Liver (tissue), 9 donors: ENCODE measurements around the gene FAM241A. TPM values are rescaled to one million over a fixed set of nuclear protein-coding genes. Genes with fewer than 3 reads are reported as not detected.
A peak's percentile ranks its signal among the peaks of the same experiment; 100 is the strongest.

ENCODE experiments used
- DNase-seq: peaks from one replicate; pipeline ENCODE4 v3.0.0-alpha.2; 2017; ENCODE audit warnings: low spot score
- H3K27ac ChIP-seq, 2 donors: one replicate each; pipeline ENCODE4 v1.7.0; 2013; ENCODE audit warnings: inconsistent platforms in 2 of 2, low read length in 2 of 2, control low read depth in 1 of 2, low read depth in 1 of 2, mild to moderate bottlenecking in 1 of 2
- H3K27me3 ChIP-seq, 4 donors: one replicate each; pipeline versions ENCODE4 v1.6.1 to v1.7.0; 2013; ENCODE audit warnings: low read length in 3 of 4, inconsistent platforms in 1 of 4, mild to moderate bottlenecking in 1 of 4, moderate library complexity in 1 of 4; ENCODE audit not compliant: control insufficient read depth in 4 of 4, insufficient read depth in 4 of 4
- H3K36me3 ChIP-seq, 4 donors: one replicate each; pipeline versions ENCODE4 v1.6.1 to v1.7.0; 2013; ENCODE audit warnings: low read length in 3 of 4, mild to moderate bottlenecking in 3 of 4, low read depth in 1 of 4, moderate library complexity in 1 of 4; ENCODE audit not compliant: control insufficient read depth in 4 of 4, insufficient read depth in 3 of 4
- H3K4me1 ChIP-seq, 4 donors: one replicate each; pipeline versions ENCODE4 v1.6.1 to v1.7.0; 2013; ENCODE audit warnings: low read length in 3 of 4, mild to moderate bottlenecking in 3 of 4, moderate library complexity in 1 of 4; ENCODE audit not compliant: control insufficient read depth in 4 of 4, insufficient read depth in 4 of 4
- H3K4me3 ChIP-seq, 3 donors: one replicate each; pipeline versions ENCODE4 v1.6.1 to v1.7.0; 2013; ENCODE audit warnings: low read length in 3 of 3, control low read depth in 1 of 3, low read depth in 1 of 3, mild to moderate bottlenecking in 1 of 3
- H3K9ac ChIP-seq, 2 donors: one replicate each; pipeline ENCODE4 v1.7.0; 2013; ENCODE audit warnings: low read length in 2 of 2, mild to moderate bottlenecking in 2 of 2, moderate library complexity in 2 of 2, control low read depth in 1 of 2, low read depth in 1 of 2
- H3K9me3 ChIP-seq, 4 donors: one replicate each; pipeline versions ENCODE4 v1.6.1 to v1.7.0; 2013; ENCODE audit warnings: low read length in 3 of 4; ENCODE audit not compliant: control insufficient read depth in 4 of 4
- EGR1 ChIP-seq, 2 donors: IDR thresholded peaks; 2 replicates each; pipeline ENCODE4 v1.6.1; 2016 to 2018; ENCODE audit warnings: antibody characterized with exemption in 2 of 2, low read depth in 2 of 2
- FOXA1 ChIP-seq: IDR thresholded peaks from 2 replicates; pipeline ENCODE4 v1.6.1; 2016; ENCODE audit warnings: antibody characterized with exemption
- FOXA2 ChIP-seq: IDR thresholded peaks from 2 replicates; pipeline ENCODE4 v1.6.1; 2016; ENCODE audit warnings: antibody characterized with exemption
- GABPA ChIP-seq, 2 donors: IDR thresholded peaks in 1 of 2; conservative IDR thresholded peaks in 1 of 2; 2 replicates each; pipeline ENCODE4 v1.6.1; 2016; ENCODE audit warnings: antibody characterized with exemption in 2 of 2, mild to moderate bottlenecking in 1 of 2, moderate library complexity in 1 of 2
- HNF4A ChIP-seq, 2 donors: conservative IDR thresholded peaks; 2 replicates each; pipeline ENCODE4 v1.6.1; 2016; ENCODE audit warnings: antibody characterized with exemption in 2 of 2, mild to moderate bottlenecking in 2 of 2
- HNF4G ChIP-seq: IDR thresholded peaks from 2 replicates; pipeline ENCODE4 v1.6.1; 2016; ENCODE audit warnings: antibody characterized with exemption
- JUND ChIP-seq, 2 donors: IDR thresholded peaks; 2 replicates each; pipeline ENCODE4 v1.6.1; 2016; ENCODE audit warnings: antibody characterized with exemption in 2 of 2
- NR2F2 ChIP-seq: IDR thresholded peaks from 2 replicates; pipeline ENCODE4 v1.6.1; 2016; ENCODE audit warnings: antibody characterized with exemption
- RAD21 ChIP-seq, 2 donors: IDR thresholded peaks; 2 replicates each; pipeline ENCODE4 v1.6.1; 2016; ENCODE audit warnings: antibody characterized with exemption in 2 of 2, mild to moderate bottlenecking in 2 of 2
- RXRA ChIP-seq, 2 donors: IDR thresholded peaks; 2 replicates each; pipeline ENCODE4 v1.6.1; 2017 to 2018; ENCODE audit warnings: antibody characterized with exemption in 2 of 2, mild to moderate bottlenecking in 1 of 2
- SP1 ChIP-seq: IDR thresholded peaks from 2 replicates; pipeline ENCODE4 v1.6.1; 2018; ENCODE audit warnings: antibody characterized with exemption, mild to moderate bottlenecking
- TAF1 ChIP-seq: conservative IDR thresholded peaks from 2 replicates; pipeline ENCODE4 v1.6.1; 2016; ENCODE audit warnings: antibody characterized with exemption, mild to moderate bottlenecking
- YY1 ChIP-seq: IDR thresholded peaks from 2 replicates; pipeline ENCODE4 v1.6.1; 2016; ENCODE audit warnings: antibody characterized with exemption, mild to moderate bottlenecking
- WGBS: extraction: QIAGEN DNeasy Blood & Tissue Kit; methylation state at CpG from one replicate; pipeline ENCODE4 v1.1.7; 2013; 5-methylcytosine and 5-hydroxymethylcytosine counted together
- polyA plus RNA-seq, 2 donors: library from polyadenylated mRNA; stranded (reverse) in 1 of 2; unstranded in 1 of 2; fragments of 200-250 nt in 1 of 2; fragments of >200 nt in 1 of 2; fragmentation: Nextera tagmentation in 1 of 2; extraction: Ambion mirVana in 1 of 2; gene quantifications; one replicate each; pipeline versions ENCODE4 v1.2.1 to v1.2.3, GENCODE V29; 2013 to 2015
- total RNA-seq, 2 donors: library from RNA; depleted of rRNA; stranded (reverse); fragments of >200 nt; gene quantifications; one replicate each; pipeline ENCODE4 v1.2.3, GENCODE V29; 2014
- TF ChIP-seq, protein P1 (sequence below): IDR thresholded peaks from 2 replicates; pipeline ENCODE4 v1.6.1; 2016; ENCODE audit warnings: antibody characterized with exemption
- TF ChIP-seq, protein P2 (sequence below): IDR thresholded peaks from 2 replicates; pipeline ENCODE4 v1.6.1; 2016; ENCODE audit warnings: antibody characterized with exemption
- TF ChIP-seq, protein P3 (sequence below): fragments of 150-350 bp; IDR thresholded peaks from 2 replicates; pipeline ENCODE4 v1.5.1; 2017; ENCODE audit warnings: improper control_type of control experiment, low read depth, low read length; ENCODE audit not compliant: missing input control
- TF ChIP-seq, protein P4 (sequence below): IDR thresholded peaks from 2 replicates; pipeline ENCODE4 v1.6.1; 2016; ENCODE audit warnings: antibody characterized with exemption, mild to moderate bottlenecking
- TF ChIP-seq, protein P5 (sequence below): IDR thresholded peaks from 2 replicates; pipeline ENCODE4 v1.6.1; 2016; ENCODE audit warnings: antibody characterized with exemption
- donor health status: healthy.
- donor health status: healthy.
- donor health status: healthy.
- donor health status: healthy.
- donor health status: healthy.

Gene FAM241A
- total and polyA plus RNA-seq, 4 donors: 1.1 to 2.3 (median 1.7) TPM

DNA sequence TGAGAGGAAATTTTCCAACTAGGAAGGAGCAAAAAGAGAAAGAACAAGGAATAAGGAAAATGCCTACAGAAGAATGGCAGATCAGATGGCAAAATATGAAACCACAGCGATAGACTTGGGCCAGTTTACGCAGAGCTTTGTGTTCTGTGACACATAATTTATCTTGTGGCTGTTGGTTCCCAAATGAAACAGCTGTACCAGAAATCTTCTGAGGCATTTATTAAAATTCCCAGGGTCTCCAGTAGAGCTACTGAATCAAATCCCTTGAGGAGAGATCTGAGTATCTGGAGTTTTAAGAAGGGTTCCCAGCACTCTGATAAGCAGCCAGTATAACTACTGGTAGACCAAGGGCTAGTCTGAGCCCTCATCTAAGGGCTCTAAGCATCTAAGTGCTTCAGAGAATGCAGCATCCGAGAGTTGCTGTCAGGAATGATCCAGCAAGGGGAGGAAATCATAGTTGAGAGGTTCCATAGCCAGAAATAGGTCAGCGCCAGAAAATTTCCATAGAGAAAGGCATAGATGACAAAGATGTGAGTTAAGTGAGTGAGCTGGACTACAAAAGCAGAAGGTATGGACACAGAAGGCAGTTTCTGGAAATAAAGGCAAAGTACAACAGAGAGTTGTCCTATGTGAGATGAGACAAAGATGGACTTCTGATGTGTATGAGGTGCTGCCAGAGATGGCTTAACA is 46.3 kb upstream of the FAM241A start:
- WGBS: 87% methylated on average over 4 of the region's 4 CpGs
- H3K4me1 ChIP-seq: peaks cover 0 to 11% (median 3%) of the 10 kb centered on the region in 4 donors
- no peaks in the 10 kb centered on the region for H3K9me3 ChIP-seq

DNA sequence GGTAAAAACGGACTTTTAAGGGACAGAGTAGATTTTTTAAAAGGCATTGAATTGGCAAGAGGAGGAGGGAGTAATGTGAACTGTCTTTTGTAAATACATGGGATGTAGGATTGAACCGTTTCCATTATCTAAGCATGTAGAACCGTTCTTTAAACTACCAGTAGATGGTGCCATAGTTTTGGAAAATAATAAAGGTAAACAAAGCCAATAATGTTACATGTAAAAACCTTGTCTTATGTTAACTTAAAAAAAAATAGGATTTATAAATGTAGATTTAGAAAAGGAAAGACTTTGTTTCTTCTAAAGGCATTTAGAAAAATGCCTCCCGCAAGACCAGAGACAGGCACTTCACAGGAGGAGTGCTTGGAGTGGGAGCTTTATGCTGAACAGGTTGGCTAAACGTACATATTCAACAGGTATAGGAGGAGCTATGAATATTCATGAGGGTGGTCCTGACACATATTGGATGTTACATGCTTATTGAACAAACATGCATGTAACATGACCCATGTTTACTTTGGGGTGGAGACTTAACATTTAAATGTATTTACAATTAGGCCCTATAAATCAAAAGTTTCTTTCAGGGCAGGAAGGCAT is 45.5 kb upstream of the FAM241A start:
- no peak for DNase-seq
- H3K4me1 ChIP-seq: peaks cover 0 to 11% (median 3%) of the 10 kb centered on the region in 4 donors
- no peaks in the 10 kb centered on the region for H3K36me3 ChIP-seq
- H3K27ac ChIP-seq: no peak overlapping the region
- TF ChIP-seq YY1 (no peak), GABPA (IDR thresholded peaks at IDR 0.05 in 1 of 2, conservative IDR thresholded peaks at IDR 0.05 in 1 of 2) (no peak), JUND (IDR thresholded peaks at IDR 0.05) (no peak), TAF1 (no peak), FOXA1 (peak; percentile 62), NR2F2 (no peak), FOXA2 (peak; percentile 81), RXRA (IDR thresholded peaks at IDR 0.05) (no peak), RAD21 (IDR thresholded peaks at IDR 0.05) (peak; percentile 91 to 95), HNF4A (conservative IDR thresholded peaks at IDR 0.05) (no peak), HNF4G (no peak), SP1 (no peak), EGR1 (IDR thresholded peaks at IDR 0.05; ENCODE audit: low read depth in 2 of 2) (no peak)
- TF ChIP-seq, protein P1, sequence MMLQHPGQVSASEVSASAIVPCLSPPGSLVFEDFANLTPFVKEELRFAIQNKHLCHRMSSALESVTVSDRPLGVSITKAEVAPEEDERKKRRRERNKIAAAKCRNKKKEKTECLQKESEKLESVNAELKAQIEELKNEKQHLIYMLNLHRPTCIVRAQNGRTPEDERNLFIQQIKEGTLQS: no peak
- TF ChIP-seq, protein P2, sequence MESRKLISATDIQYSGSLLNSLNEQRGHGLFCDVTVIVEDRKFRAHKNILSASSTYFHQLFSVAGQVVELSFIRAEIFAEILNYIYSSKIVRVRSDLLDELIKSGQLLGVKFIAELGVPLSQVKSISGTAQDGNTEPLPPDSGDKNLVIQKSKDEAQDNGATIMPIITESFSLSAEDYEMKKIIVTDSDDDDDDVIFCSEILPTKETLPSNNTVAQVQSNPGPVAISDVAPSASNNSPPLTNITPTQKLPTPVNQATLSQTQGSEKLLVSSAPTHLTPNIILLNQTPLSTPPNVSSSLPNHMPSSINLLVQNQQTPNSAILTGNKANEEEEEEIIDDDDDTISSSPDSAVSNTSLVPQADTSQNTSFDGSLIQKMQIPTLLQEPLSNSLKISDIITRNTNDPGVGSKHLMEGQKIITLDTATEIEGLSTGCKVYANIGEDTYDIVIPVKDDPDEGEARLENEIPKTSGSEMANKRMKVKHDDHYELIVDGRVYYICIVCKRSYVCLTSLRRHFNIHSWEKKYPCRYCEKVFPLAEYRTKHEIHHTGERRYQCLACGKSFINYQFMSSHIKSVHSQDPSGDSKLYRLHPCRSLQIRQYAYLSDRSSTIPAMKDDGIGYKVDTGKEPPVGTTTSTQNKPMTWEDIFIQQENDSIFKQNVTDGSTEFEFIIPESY: no peak
- TF ChIP-seq, protein P3, sequence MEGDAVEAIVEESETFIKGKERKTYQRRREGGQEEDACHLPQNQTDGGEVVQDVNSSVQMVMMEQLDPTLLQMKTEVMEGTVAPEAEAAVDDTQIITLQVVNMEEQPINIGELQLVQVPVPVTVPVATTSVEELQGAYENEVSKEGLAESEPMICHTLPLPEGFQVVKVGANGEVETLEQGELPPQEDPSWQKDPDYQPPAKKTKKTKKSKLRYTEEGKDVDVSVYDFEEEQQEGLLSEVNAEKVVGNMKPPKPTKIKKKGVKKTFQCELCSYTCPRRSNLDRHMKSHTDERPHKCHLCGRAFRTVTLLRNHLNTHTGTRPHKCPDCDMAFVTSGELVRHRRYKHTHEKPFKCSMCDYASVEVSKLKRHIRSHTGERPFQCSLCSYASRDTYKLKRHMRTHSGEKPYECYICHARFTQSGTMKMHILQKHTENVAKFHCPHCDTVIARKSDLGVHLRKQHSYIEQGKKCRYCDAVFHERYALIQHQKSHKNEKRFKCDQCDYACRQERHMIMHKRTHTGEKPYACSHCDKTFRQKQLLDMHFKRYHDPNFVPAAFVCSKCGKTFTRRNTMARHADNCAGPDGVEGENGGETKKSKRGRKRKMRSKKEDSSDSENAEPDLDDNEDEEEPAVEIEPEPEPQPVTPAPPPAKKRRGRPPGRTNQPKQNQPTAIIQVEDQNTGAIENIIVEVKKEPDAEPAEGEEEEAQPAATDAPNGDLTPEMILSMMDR: peak; percentile 80
- TF ChIP-seq, protein P4, sequence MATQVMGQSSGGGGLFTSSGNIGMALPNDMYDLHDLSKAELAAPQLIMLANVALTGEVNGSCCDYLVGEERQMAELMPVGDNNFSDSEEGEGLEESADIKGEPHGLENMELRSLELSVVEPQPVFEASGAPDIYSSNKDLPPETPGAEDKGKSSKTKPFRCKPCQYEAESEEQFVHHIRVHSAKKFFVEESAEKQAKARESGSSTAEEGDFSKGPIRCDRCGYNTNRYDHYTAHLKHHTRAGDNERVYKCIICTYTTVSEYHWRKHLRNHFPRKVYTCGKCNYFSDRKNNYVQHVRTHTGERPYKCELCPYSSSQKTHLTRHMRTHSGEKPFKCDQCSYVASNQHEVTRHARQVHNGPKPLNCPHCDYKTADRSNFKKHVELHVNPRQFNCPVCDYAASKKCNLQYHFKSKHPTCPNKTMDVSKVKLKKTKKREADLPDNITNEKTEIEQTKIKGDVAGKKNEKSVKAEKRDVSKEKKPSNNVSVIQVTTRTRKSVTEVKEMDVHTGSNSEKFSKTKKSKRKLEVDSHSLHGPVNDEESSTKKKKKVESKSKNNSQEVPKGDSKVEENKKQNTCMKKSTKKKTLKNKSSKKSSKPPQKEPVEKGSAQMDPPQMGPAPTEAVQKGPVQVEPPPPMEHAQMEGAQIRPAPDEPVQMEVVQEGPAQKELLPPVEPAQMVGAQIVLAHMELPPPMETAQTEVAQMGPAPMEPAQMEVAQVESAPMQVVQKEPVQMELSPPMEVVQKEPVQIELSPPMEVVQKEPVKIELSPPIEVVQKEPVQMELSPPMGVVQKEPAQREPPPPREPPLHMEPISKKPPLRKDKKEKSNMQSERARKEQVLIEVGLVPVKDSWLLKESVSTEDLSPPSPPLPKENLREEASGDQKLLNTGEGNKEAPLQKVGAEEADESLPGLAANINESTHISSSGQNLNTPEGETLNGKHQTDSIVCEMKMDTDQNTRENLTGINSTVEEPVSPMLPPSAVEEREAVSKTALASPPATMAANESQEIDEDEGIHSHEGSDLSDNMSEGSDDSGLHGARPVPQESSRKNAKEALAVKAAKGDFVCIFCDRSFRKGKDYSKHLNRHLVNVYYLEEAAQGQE: no peak
- TF ChIP-seq, protein P5, sequence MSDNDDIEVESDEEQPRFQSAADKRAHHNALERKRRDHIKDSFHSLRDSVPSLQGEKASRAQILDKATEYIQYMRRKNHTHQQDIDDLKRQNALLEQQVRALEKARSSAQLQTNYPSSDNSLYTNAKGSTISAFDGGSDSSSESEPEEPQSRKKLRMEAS: no peak
- H3K27me3 ChIP-seq: no peaks in the 10 kb centered on the region
- no peak overlapping the region for H3K9ac ChIP-seq
- H3K9me3 ChIP-seq: no peaks in the 10 kb centered on the region
- 9% methylated on average over 5 of the region's 5 CpGs for WGBS
- H3K4me3 ChIP-seq: no peak overlapping the region

More for the DNA sequence above, 46.3 kb upstream of the FAM241A start:
- no peaks in the 10 kb centered on the region for H3K27me3 ChIP-seq
- no peak overlapping the region for H3K4me3 ChIP-seq
- no peak overlapping the region for H3K27ac ChIP-seq
- no peak for DNase-seq
- H3K36me3 ChIP-seq: no peaks in the 10 kb centered on the region
- TF ChIP-seq RXRA (IDR thresholded peaks at IDR 0.05): no peak
- TF ChIP-seq, protein P3: no peak
- H3K9ac ChIP-seq: no peak overlapping the region
